SH-SY5Y (cell line): ENCODE data around the gene CEP85L.

Experiments
- GATA2 ChIP-seq: IDR thresholded peaks from 2 replicates; pipeline ENCODE4 v1.6.1; 2011; ENCODE audit warnings: mild to moderate bottlenecking, low read depth, low read length
- GATA3 ChIP-seq: IDR thresholded peaks from 2 replicates; pipeline ENCODE4 v1.6.1; 2011; ENCODE audit warnings: low read depth, mild to moderate bottlenecking, low read length, moderate library complexity

GRCh38 chr6:118551063-118552053 lies 100.0 kb downstream of the CEP85L start:
- TF ChIP-seq GATA2 (no peak), GATA3 (no peak)
